Left lung (tissue), 10 donors: ENCODE measurements around the gene ALAS1. TPM values are rescaled to one million over a fixed set of nuclear protein-coding genes. Genes with fewer than 3 reads are reported as not detected.

Experiments
- ATAC-seq: fragments of 200-7000 bp; cut with Tn5 transposase; one replicate; pipeline ENCODE4 v1.9.1; 2020; ENCODE audit warnings: moderate library complexity
- DNase-seq, 4 donors: peaks; one replicate each; pipeline ENCODE4 v3.0.0-alpha.2; 2013 to 2020
- H3K27ac ChIP-seq, 2 donors: fragments of 200-600 bp; sonication (generic) in 1 of 2; one replicate each; pipeline versions ENCODE4 v1.5.0 to v1.8.0; 2020 to 2021
- H3K27me3 ChIP-seq, 2 donors: fragments of 200-600 bp; sonication (generic) in 1 of 2; one replicate each; pipeline versions ENCODE4 v1.5.0 to v1.8.0; 2020 to 2021
- H3K36me3 ChIP-seq, 2 donors: fragments of 200-600 bp; sonication (generic) in 1 of 2; one replicate each; pipeline versions ENCODE4 v1.5.0 to v1.8.0; 2020 to 2021
- H3K4me1 ChIP-seq, 2 donors: fragments of 200-600 bp; one replicate each; pipeline ENCODE4 v1.8.0; 2021
- H3K4me3 ChIP-seq, 2 donors: fragments of 200-600 bp; sonication (generic) in 1 of 2; one replicate each; pipeline versions ENCODE4 v1.5.0 to v1.8.0; 2020 to 2021; ENCODE audit warnings: mild to moderate bottlenecking in 1 of 2
- H3K9me3 ChIP-seq, 2 donors: fragments of 200-600 bp; sonication (generic) in 1 of 2; one replicate each; pipeline versions ENCODE4 v1.5.0 to v1.8.0; 2020 to 2021
- CTCF ChIP-seq, 2 donors: fragments of 200-600 bp; sonication (generic) in 1 of 2; IDR thresholded peaks; one replicate each; pipeline versions ENCODE4 v1.5.0 to v1.8.0; 2021; ENCODE audit warnings: antibody characterized with exemption in 2 of 2
- intact Hi-C, 2 donors: fragments of 100-400 bp; cut with DNase I; formaldehyde crosslinking; loops; one replicate each; pipeline versions ENCODE4 v1.11.2 to v1.14.2; 2022
- polyA plus RNA-seq, 6 donors: library from polyadenylated mRNA; unstranded; fragments of 120-200 nt; gene quantifications; one replicate each; pipeline ENCODE4 v1.2.1, GENCODE V29; 2013; ENCODE audit not compliant: insufficient read length in 6 of 6
- total RNA-seq, 2 donors: library from RNA; stranded (reverse); fragmentation: NEBNext Ultra II Directional; extraction: Animal tissue kit (Norgen Biotek cat#: 25700); gene quantifications; one replicate each; pipeline ENCODE4 v1.2.1, GENCODE V29; 2021
- donor health status: DM: no; HTN: yes; CAD: no.
- donor health status: DM: no; HTN: no; CAD: no.

Gene ALAS1
- total and polyA plus RNA-seq, 8 donors, result 31.6 to 70.1 (median 44.2) TPM

DNA sequence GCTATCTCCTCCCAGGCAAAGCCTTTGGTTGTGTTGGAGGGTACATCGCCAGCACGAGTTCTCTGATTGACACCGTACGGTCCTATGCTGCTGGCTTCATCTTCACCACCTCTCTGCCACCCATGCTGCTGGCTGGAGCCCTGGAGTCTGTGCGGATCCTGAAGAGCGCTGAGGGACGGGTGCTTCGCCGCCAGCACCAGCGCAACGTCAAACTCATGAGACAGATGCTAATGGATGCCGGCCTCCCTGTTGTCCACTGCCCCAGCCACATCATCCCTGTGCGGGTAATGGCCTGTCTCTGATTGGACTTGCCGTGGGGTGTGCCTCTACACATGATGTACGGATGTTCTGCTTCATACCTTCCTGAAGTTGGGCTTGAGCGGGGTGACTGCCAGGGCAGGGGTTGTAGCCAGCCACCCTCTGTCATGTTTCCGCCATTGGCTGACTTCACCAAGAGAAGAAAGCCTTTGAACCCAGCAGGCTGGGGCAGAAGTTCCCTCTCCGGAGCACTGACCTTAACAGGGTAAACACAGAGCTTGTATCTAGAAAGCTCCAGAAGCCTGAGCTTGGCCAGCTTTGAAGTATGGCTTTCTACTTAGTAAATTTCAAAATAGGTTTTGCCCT, 13.4 kb downstream of the ALAS1 start:
- no peaks in the 10 kb centered on the region for H3K9me3 ChIP-seq
- H3K4me1 ChIP-seq, result peaks cover 1 to 38% of the 10 kb centered on the region in 2 donors
- H3K36me3 ChIP-seq, result peaks cover 12 to 100% of the 10 kb centered on the region in 2 donors
- H3K27ac ChIP-seq, result peak overlapping the region in 1 of 2 donors; percentile 80
- no peak overlapping the region for H3K4me3 ChIP-seq
- ATAC-seq (no peak), DNase-seq (peak in 1 of 4 donors; percentile 40)
- no peak for TF ChIP-seq CTCF (IDR thresholded peaks at IDR 0.05)
- intact Hi-C loops, result no loop called here
- H3K27me3 ChIP-seq, result no peaks in the 10 kb centered on the region

- no peak for TF ChIP-seq CTCF (IDR thresholded peaks at IDR 0.05)
- Histone ChIP-seq H3K36me3 (peaks cover 12 to 84% of the 10 kb centered on the region in 2 donors), H3K9me3 (no peaks in the 10 kb centered on the region), H3K4me3 (no peak overlapping the region), H3K27me3 (no peaks in the 10 kb centered on the region), H3K4me1 (peaks cover 16 to 51% of the 10 kb centered on the region in 2 donors), H3K27ac (peak overlapping the region in 1 of 2 donors; percentile 28)
- DNase-seq (peak in 1 of 4 donors; percentile 47), ATAC-seq (no peak)
- intact Hi-C loops, result no loop called here
Observed at GRCh38 chr3:52213005-52213404, 15.0 kb downstream of the ALAS1 start.

- Histone ChIP-seq H3K9me3 (no peaks in the 10 kb centered on the region), H3K27me3 (no peaks in the 10 kb centered on the region), H3K36me3 (peaks cover 12 to 75% of the 10 kb centered on the region in 2 donors), H3K4me3 (no peak overlapping the region), H3K4me1 (peaks cover 20 to 60% of the 10 kb centered on the region in 2 donors), H3K27ac (peak overlapping the region in 1 of 2 donors; percentile 20)
- no peak for TF ChIP-seq CTCF (IDR thresholded peaks at IDR 0.05)
- DNase-seq (no peak), ATAC-seq (no peak)
- intact Hi-C loops, result no loop called here
Observed at GRCh38 chr3:52213901-52214300, 15.9 kb downstream of the ALAS1 start.

GRCh38 chr3:52215351-52215750, 17.4 kb downstream of the ALAS1 start:
- Histone ChIP-seq H3K27ac (peak overlapping the region in 1 of 2 donors; percentile 77), H3K4me3 (no peak overlapping the region), H3K4me1 (peaks cover 20 to 64% of the 10 kb centered on the region in 2 donors), H3K27me3 (no peaks in the 10 kb centered on the region), H3K9me3 (no peaks in the 10 kb centered on the region), H3K36me3 (peaks cover 8 to 61% of the 10 kb centered on the region in 2 donors)
- TF ChIP-seq CTCF (IDR thresholded peaks at IDR 0.05), result no peak
- intact Hi-C loops, result no loop called here
- ATAC-seq (no peak), DNase-seq (peak in 1 of 4 donors; percentile 22)

DNA sequence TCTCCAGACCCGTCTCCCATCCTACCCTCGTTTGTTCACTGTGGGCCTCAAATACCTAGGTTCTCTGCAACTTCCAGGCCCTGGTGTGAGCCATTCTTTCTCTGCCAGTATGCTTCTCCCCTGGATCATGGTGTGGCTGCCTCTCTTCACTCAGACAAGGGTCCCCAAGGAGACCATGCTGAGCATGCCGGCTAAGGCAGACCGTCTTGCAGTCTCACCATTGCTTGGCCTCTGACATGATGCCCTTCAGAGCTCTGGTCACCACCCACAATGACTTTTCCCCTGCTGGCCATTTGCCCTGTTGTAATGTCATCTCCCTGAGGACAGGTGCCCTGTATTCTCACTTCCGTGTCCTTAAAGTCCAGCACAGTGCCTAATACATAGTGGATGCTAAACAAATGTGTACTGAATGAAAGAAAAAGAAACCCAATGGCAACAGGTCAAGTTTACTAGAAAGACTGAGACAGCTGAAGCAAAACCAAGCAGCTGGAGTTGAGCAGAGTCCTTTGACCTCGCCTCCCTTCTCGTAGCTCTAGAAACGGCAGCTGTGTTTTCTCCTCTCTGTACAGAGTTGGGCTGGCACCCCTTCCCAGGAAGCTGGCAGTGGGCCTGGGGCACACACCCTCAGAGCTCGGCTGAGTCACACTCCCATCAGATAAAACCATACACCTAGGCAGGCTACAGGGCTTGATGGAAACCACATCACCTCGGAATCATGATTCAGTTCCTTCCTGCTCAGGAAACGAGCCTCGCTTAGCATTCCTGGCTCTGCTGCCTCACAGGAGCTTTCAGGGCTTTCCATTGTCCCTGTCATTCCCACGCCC, 18.8 kb downstream of the ALAS1 start:
- Histone ChIP-seq H3K9me3 (no peaks in the 10 kb centered on the region), H3K27me3 (no peaks in the 10 kb centered on the region), H3K36me3 (peaks cover 8 to 54% of the 10 kb centered on the region in 2 donors), H3K4me3 (no peak overlapping the region), H3K4me1 (peaks cover 20 to 60% of the 10 kb centered on the region in 2 donors), H3K27ac (peak overlapping the region; percentile 46 to 77)
- peak; percentile 84 for ATAC-seq
- DNase-seq, result peak in 3 of 4 donors; percentile 60 to 86 (median 75)
- no peak for TF ChIP-seq CTCF (IDR thresholded peaks at IDR 0.05)
- intact Hi-C loops, result no loop called here
